OCI-LY7 (cell line): ENCODE results near the gene SLC22A1.

ENCODE experiments used
- CTCF ChIP-seq: fragments of 200-600 bp; sonication (generic); conservative IDR thresholded peaks from 2 replicates; pipeline ENCODE4 v1.5.1; 2014; ENCODE audit warnings: mild to moderate bottlenecking, antibody characterized with exemption, low read length, moderate library complexity, mixed read lengths
- EZH2phosphoT487 ChIP-seq: fragments of 200-600 bp; sonication (generic); IDR thresholded peaks from 2 replicates; pipeline ENCODE4 v1.6.1; 2018; ENCODE audit warnings: low read depth, borderline replicate concordance, mild to moderate bottlenecking, mixed run types, antibody characterized with exemption, low read length, moderate library complexity, mixed read lengths

DNA sequence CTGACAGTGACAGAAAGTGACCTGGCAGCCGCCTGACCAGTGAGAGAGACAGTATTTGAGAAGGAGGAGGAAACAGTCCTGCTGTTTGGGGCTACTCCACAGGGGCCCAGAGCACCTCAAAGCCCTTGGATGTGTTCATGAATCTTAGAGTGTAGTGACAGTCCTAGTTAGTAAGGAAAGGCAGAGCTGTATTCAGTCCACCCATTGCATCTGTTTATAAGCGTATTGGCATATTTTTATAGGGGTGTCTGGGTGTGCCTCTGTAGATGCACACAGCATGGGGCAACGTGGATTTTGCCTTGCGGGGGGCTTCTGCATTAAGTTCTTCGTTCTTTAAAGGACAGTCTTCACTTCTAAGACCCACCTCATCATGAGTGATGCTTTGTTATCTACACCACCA lies 44.6 kb upstream of the SLC22A1 start:
- TF ChIP-seq CTCF, result no peak
- no peak for TF ChIP-seq EZH2phosphoT487
